MCF 10A (cell line): ENCODE data around the gene TBK1. TPM values are rescaled to one million over a fixed set of nuclear protein-coding genes. Genes with fewer than 3 reads are reported as not detected.

Experiments
- BruUV-seq: library from RNA; stranded (reverse); fragments of 400-500 nt; replicated peaks from 2 replicates; lab custom pipeline; 2021; lab: Mats Ljungman, UMichigan
- CTCF ChIA-PET: fragments of 300-600 bp; sonication (Branson Sonifier 250); formaldehyde crosslinking; extraction: SDS; loops from one replicate; lab custom pipeline; 2021; ENCODE audit warnings: antibody characterized with exemption, inconsistent platforms; lab: Yijun Ruan, JAX
- POLR2A ChIA-PET: fragments of 300-600, 350-650 bp; sonication (Branson Sonifier 250); formaldehyde crosslinking; extraction: SDS; loops from one replicate; lab custom pipeline; 2020; ENCODE audit warnings: antibody characterized with exemption, inconsistent platforms; lab: Yijun Ruan, JAX
- DNase-seq: peaks from one replicate; pipeline ENCODE4 v3.0.0-alpha.2; 2018; ENCODE audit not compliant: unreplicated experiment
- H3K27ac Mint-ChIP-seq: one replicate; pipeline ENCODE4 v1.8.0; 2022; ENCODE audit warnings: mild to moderate bottlenecking, low read depth, mixed read lengths; ENCODE audit not compliant: unreplicated experiment
- H3K27me3 Mint-ChIP-seq: one replicate; pipeline ENCODE4 v1.8.0; 2022; ENCODE audit warnings: mixed read lengths; ENCODE audit not compliant: insufficient read depth, unreplicated experiment
- H3K36me3 Mint-ChIP-seq: one replicate; pipeline ENCODE4 v1.8.0; 2022; ENCODE audit warnings: mild to moderate bottlenecking, moderate library complexity, mixed read lengths; ENCODE audit not compliant: insufficient read depth, unreplicated experiment
- H3K4me1 Mint-ChIP-seq: one replicate; pipeline ENCODE4 v1.8.0; 2022; ENCODE audit warnings: mixed read lengths; ENCODE audit not compliant: insufficient read depth, unreplicated experiment
- H3K4me3 Mint-ChIP-seq: one replicate; pipeline ENCODE4 v1.8.0; 2022; ENCODE audit warnings: mild to moderate bottlenecking, moderate library complexity, mixed read lengths; ENCODE audit not compliant: unreplicated experiment
- H3K9me3 Mint-ChIP-seq: one replicate; pipeline ENCODE4 v1.8.0; 2022; ENCODE audit warnings: mixed read lengths; ENCODE audit not compliant: unreplicated experiment
- intact Hi-C: fragments of 100-400 bp; cut with micrococcal nuclease; formaldehyde crosslinking; loops from 2 replicates; pipeline ENCODE4 v1.14.1; 2022
- total RNA-seq: library from RNA; stranded (reverse); gene quantifications from 2 replicates; pipeline ENCODE4 v1.2.3, GENCODE V29; 2022
- TF ChIP-seq, protein P1 (sequence below): fragments of 200-600 bp; IDR thresholded peaks from one replicate; pipeline ENCODE4 v1.8.0; 2022; ENCODE audit warnings: antibody characterized with exemption, mild to moderate bottlenecking; ENCODE audit not compliant: unreplicated experiment

The TBK1 gene
- total RNA-seq, 1 experiment from 2014 or later: 23.0 TPM

DNA sequence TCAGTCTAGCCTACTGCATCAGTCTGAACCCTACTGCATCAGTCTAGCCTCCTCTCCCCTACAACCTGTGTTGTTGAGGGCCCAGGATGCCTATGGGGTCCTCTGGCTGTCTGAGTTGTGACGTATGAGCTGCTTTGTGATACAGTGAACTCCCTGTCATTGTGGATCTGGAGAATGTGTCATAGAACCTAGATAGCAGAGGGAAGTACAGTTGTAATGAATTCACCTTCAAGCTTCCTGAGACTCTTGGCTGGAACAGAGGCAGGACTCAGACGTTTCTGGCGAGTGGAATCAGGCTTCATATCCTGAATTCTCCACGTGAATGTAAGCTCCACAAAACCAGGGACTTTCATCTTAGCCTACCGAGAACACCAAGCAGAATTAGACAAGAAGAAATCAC is 17.0 kb downstream of the TBK1 start:
- H3K9me3 Mint-ChIP-seq: no peaks in the 10 kb centered on the region
- no peak overlapping the region for H3K27ac Mint-ChIP-seq
- DNase-seq: no peak
- CTCF ChIA-PET: no interaction called here
- no peaks in the 10 kb centered on the region for H3K27me3 Mint-ChIP-seq
- no TSS peak for BruUV-seq
- TF ChIP-seq, protein P1, sequence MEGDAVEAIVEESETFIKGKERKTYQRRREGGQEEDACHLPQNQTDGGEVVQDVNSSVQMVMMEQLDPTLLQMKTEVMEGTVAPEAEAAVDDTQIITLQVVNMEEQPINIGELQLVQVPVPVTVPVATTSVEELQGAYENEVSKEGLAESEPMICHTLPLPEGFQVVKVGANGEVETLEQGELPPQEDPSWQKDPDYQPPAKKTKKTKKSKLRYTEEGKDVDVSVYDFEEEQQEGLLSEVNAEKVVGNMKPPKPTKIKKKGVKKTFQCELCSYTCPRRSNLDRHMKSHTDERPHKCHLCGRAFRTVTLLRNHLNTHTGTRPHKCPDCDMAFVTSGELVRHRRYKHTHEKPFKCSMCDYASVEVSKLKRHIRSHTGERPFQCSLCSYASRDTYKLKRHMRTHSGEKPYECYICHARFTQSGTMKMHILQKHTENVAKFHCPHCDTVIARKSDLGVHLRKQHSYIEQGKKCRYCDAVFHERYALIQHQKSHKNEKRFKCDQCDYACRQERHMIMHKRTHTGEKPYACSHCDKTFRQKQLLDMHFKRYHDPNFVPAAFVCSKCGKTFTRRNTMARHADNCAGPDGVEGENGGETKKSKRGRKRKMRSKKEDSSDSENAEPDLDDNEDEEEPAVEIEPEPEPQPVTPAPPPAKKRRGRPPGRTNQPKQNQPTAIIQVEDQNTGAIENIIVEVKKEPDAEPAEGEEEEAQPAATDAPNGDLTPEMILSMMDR: no peak
- H3K36me3 Mint-ChIP-seq: peaks cover 87% of the 10 kb centered on the region
- H3K4me3 Mint-ChIP-seq: no peak overlapping the region
- intact Hi-C loops: no loop called here
- POLR2A ChIA-PET: interaction anchor here (1.3 kb wide), 1 partner anchor 16 kb away, joined by 3 read pairs; no protein-coding TSS in a partner anchor
- H3K4me1 Mint-ChIP-seq: no peaks in the 10 kb centered on the region

DNA sequence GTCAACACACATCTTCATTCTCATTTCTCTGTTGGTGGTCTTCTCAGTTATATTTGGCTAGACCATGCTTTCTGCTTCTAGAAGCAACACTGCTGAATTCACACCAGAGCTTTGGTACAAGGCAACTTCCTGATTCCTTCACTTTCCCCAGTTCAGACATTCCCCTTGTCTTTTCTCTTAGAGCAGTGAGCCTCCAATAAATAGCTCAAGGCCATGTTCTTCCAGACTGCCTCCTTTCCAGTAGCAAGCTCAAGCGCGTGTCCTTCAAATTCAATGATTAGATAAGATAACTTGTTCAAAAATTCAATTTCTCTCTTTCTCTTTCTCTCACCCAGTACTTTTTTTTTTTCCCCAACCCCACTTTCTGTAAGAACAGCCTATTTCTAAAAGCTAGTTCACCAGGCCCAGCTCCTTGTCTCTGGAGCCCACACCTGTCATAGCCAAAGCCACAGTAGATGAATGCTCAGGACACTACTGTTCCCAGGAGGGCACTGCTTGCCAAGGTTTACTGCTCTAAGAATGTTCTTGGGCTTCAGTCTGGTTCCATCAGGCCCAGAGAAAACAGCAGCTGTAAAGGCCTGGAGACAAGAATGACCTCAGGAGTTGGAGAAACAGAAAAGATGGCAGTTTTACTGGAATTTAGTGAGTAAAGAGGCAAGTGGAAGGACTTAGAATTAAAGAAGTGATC is 17.7 kb downstream of the TBK1 start:
- ChIA-PET CTCF (interaction anchor here (0.6 kb wide), 1 partner anchor 230 kb away, joined by 3 read pairs; no protein-coding TSS in a partner anchor), POLR2A (interaction anchor here (0.8 to 1.3 kb wide), 2 partner anchors 15 to 288 kb away, joined by 3 read pairs; no protein-coding TSS in a partner anchor)
- no peak overlapping the region for H3K4me3 Mint-ChIP-seq
- no peaks in the 10 kb centered on the region for H3K4me1 Mint-ChIP-seq
- no peaks in the 10 kb centered on the region for H3K9me3 Mint-ChIP-seq
- peaks cover 87% of the 10 kb centered on the region for H3K36me3 Mint-ChIP-seq
- TF ChIP-seq, protein P1: no peak
- intact Hi-C loops: no loop called here
- no peak for DNase-seq
- no peak overlapping the region for H3K27ac Mint-ChIP-seq
- BruUV-seq: no TSS peak
- no peaks in the 10 kb centered on the region for H3K27me3 Mint-ChIP-seq

DNA sequence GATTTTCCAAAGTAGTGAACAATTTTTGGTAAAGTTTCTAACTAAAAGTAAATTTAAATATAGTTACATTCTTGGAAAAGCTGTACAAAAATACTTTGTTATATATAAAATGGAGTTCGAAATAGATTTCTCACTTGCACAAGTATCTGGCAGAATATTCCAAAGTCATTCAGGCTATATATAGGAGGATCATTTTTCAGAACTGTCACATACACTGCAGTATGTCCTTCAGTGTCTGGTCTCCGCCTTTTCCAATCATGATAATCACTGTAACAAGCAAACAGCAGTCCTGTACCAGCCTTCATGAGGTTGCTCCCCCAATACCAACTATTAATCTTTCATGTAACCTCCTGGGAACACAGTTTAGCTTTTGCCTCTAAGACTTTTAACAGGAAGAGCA is 18.6 kb downstream of the TBK1 start:
- no peak for DNase-seq
- H3K4me1 Mint-ChIP-seq: no peaks in the 10 kb centered on the region
- intact Hi-C loops: no loop called here
- no peaks in the 10 kb centered on the region for H3K9me3 Mint-ChIP-seq
- no peak overlapping the region for H3K27ac Mint-ChIP-seq
- TF ChIP-seq, protein P1: no peak
- POLR2A ChIA-PET: interaction anchor here (0.6 to 1.6 kb wide), 5 partner anchors 11 to 287 kb away, joined by 3 to 4 read pairs (median 3); no protein-coding TSS in a partner anchor
- peaks cover 87% of the 10 kb centered on the region for H3K36me3 Mint-ChIP-seq
- no TSS peak for BruUV-seq
- H3K4me3 Mint-ChIP-seq: no peak overlapping the region
- CTCF ChIA-PET: interaction anchor here (0.6 kb wide), 1 partner anchor 53 kb away, joined by 4 read pairs; no protein-coding TSS in a partner anchor
- H3K27me3 Mint-ChIP-seq: no peaks in the 10 kb centered on the region

DNA sequence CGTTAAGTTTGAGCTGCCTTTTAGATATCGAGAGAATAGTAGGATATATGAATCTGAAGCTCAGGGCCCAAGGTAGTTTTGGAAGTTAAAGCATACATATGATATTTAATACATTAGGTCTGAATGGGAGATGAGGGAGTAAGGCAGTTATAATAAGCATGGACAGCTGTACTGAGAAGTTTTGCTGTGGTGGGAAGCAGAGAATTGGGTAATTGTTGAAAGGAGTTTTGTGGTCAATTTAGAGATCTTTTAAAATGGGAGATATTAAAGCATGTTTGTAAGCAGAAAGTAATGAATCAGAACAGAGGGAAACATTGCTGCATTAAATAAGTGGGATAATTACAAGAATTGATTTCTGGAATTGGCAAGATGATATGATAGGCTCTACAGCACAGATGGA is 21.3 kb downstream of the TBK1 start:
- Mint-ChIP-seq H3K27me3 (no peaks in the 10 kb centered on the region), H3K27ac (no peak overlapping the region), H3K36me3 (peaks cover 91% of the 10 kb centered on the region), H3K4me1 (no peaks in the 10 kb centered on the region), H3K4me3 (no peak overlapping the region), H3K9me3 (peaks cover 5% of the 10 kb centered on the region)
- CTCF ChIA-PET: interaction anchor here (0.6 to 1.4 kb wide), 4 partner anchors 10 to 225 kb away, joined by 3 to 4 read pairs (median 4); no protein-coding TSS in a partner anchor
- no peak for DNase-seq
- POLR2A ChIA-PET: interaction anchor here (1.4 kb wide), 1 partner anchor 9 kb away, joined by 5 read pairs; no protein-coding TSS in a partner anchor
- intact Hi-C loops: no loop called here
- TF ChIP-seq, protein P1: no peak
- BruUV-seq: no TSS peak
